Ishikawa (cell line): ENCODE results near the gene NLE1.

Experiments used
- CREB1 ChIP-seq: IDR thresholded peaks from 2 replicates; pipeline ENCODE4 v1.6.1; 2012; ENCODE audit warnings: low read depth
- FOXM1 ChIP-seq: IDR thresholded peaks from 2 replicates; pipeline ENCODE4 v1.6.1; 2012; ENCODE audit warnings: low read depth, borderline replicate concordance
- NFIC ChIP-seq: IDR thresholded peaks from 2 replicates; pipeline ENCODE4 v1.6.1; 2012
- RAD21 ChIP-seq: IDR thresholded peaks from 2 replicates; pipeline ENCODE4 v1.6.1; 2012; ENCODE audit warnings: low read depth
- TAF1 ChIP-seq: IDR thresholded peaks from 2 replicates; pipeline ENCODE4 v1.6.1; 2012; ENCODE audit warnings: low read depth, mild to moderate bottlenecking
- YY1 ChIP-seq: IDR thresholded peaks from 2 replicates; pipeline ENCODE4 v1.6.1; 2012; ENCODE audit warnings: low read depth
- ZBTB7A ChIP-seq: IDR thresholded peaks from 2 replicates; pipeline ENCODE4 v1.6.1; 2012; ENCODE audit warnings: low read depth
- TF ChIP-seq, protein P1 (sequence below): IDR thresholded peaks from 2 replicates; pipeline ENCODE4 v1.6.1; 2012

- TF ChIP-seq TAF1 (no peak), ZBTB7A (no peak), CREB1 (no peak), FOXM1 (no peak), YY1 (no peak), NFIC (no peak), RAD21 (no peak)
- TF ChIP-seq, protein P1, sequence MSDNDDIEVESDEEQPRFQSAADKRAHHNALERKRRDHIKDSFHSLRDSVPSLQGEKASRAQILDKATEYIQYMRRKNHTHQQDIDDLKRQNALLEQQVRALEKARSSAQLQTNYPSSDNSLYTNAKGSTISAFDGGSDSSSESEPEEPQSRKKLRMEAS: no peak
These were observed 10.0 kb downstream of the NLE1 start for GRCh38 chr17:35132099-35132498.
